Measurements from ENCODE around the gene CCDC15.

DNA sequence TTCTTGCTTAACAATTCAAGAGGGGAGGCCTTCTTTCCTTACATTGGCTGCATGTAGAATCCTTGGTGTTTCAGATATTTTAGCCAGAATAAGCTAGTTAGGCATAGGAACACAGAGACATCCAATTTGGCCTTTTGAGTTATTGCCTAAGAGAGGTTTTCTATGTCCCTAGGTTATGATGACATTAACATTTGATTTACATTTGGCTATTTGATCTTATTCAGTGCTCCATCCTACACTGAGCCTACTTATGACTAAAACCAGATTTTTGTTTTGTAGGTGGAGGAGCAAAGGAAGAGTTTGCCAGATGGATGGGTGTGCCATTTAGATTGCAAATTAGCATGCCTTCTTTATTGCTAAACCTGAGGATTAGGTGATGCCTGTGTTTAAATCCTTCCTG is 98.0 kb downstream of the CCDC15 start:
- TF ChIP-seq, protein P1, sequence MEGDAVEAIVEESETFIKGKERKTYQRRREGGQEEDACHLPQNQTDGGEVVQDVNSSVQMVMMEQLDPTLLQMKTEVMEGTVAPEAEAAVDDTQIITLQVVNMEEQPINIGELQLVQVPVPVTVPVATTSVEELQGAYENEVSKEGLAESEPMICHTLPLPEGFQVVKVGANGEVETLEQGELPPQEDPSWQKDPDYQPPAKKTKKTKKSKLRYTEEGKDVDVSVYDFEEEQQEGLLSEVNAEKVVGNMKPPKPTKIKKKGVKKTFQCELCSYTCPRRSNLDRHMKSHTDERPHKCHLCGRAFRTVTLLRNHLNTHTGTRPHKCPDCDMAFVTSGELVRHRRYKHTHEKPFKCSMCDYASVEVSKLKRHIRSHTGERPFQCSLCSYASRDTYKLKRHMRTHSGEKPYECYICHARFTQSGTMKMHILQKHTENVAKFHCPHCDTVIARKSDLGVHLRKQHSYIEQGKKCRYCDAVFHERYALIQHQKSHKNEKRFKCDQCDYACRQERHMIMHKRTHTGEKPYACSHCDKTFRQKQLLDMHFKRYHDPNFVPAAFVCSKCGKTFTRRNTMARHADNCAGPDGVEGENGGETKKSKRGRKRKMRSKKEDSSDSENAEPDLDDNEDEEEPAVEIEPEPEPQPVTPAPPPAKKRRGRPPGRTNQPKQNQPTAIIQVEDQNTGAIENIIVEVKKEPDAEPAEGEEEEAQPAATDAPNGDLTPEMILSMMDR (conservative IDR thresholded peaks at IDR 0.05 in 1 of 2, IDR thresholded peaks at IDR 0.05 in 1 of 2; ENCODE audit: low read depth in 1 of 2, low read length in 2 of 2), result no peak
- TF ChIP-seq EZH2 (IDR thresholded peaks at IDR 0.05; ENCODE audit: low read length, missing control alignments), result no peak
